Measurements from ENCODE around the gene SHMT2.

Gene SHMT2

GRCh38 chr12:57193706-57194245, 35.7 kb upstream of the SHMT2 start:
- TF ChIP-seq, protein P1, sequence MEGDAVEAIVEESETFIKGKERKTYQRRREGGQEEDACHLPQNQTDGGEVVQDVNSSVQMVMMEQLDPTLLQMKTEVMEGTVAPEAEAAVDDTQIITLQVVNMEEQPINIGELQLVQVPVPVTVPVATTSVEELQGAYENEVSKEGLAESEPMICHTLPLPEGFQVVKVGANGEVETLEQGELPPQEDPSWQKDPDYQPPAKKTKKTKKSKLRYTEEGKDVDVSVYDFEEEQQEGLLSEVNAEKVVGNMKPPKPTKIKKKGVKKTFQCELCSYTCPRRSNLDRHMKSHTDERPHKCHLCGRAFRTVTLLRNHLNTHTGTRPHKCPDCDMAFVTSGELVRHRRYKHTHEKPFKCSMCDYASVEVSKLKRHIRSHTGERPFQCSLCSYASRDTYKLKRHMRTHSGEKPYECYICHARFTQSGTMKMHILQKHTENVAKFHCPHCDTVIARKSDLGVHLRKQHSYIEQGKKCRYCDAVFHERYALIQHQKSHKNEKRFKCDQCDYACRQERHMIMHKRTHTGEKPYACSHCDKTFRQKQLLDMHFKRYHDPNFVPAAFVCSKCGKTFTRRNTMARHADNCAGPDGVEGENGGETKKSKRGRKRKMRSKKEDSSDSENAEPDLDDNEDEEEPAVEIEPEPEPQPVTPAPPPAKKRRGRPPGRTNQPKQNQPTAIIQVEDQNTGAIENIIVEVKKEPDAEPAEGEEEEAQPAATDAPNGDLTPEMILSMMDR (IDR thresholded peaks at IDR 0.05): no peak

GRCh38 chr12:57194253-57194652, 35.3 kb upstream of the SHMT2 start:
- TF ChIP-seq, protein P1 (IDR thresholded peaks at IDR 0.05): no peak

- TF ChIP-seq, protein P1 (IDR thresholded peaks at IDR 0.05): no peak
Measured at GRCh38 chr12:57195186-57195585, 34.3 kb upstream of the SHMT2 start.

DNA sequence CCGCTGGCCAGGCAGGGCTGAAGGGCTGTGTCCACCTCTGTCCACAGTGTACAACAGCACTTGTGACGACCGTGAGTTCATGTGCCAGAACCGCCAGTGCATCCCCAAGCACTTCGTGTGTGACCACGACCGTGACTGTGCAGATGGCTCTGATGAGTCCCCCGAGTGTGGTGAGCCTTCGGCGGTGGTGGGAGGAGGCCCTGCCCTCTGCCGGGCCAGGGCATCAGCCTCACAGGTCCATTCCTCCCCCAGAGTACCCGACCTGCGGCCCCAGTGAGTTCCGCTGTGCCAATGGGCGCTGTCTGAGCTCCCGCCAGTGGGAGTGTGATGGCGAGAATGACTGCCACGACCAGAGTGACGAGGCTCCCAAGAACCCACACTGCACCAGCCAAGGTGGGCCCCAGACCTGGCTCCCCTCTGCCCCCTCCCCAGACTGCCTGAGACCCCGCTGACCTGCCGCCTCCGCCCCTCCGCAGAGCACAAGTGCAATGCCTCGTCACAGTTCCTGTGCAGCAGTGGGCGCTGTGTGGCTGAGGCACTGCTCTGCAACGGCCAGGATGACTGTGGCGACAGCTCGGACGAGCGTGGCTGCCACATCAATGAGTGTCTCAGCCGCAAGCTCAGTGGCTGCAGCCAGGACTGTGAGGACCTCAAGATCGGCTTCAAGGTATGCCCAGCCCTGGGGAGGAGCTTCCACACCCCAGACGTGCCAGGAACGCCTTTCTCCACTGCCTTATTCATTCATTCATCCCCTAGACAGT, 33.7 kb upstream of the SHMT2 start:
- TF ChIP-seq, protein P1 (IDR thresholded peaks at IDR 0.05): no peak

GRCh38 chr12:57196439-57196838, 33.1 kb upstream of the SHMT2 start:
- TF ChIP-seq, protein P1 (IDR thresholded peaks at IDR 0.05): no peak

DNA sequence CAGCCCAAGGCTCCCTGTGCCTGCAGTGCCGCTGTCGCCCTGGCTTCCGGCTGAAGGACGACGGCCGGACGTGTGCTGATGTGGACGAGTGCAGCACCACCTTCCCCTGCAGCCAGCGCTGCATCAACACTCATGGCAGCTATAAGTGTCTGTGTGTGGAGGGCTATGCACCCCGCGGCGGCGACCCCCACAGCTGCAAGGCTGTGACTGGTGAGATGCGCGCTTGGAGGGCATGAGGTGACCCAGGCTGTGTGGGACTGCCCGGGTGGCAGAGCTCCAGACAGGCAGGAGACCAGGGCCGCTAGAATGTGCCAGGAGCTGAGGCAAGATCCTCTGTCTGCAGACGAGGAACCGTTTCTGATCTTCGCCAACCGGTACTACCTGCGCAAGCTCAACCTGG, 32.6 kb upstream of the SHMT2 start:
- TF ChIP-seq, protein P1 (IDR thresholded peaks at IDR 0.05): no peak

DNA sequence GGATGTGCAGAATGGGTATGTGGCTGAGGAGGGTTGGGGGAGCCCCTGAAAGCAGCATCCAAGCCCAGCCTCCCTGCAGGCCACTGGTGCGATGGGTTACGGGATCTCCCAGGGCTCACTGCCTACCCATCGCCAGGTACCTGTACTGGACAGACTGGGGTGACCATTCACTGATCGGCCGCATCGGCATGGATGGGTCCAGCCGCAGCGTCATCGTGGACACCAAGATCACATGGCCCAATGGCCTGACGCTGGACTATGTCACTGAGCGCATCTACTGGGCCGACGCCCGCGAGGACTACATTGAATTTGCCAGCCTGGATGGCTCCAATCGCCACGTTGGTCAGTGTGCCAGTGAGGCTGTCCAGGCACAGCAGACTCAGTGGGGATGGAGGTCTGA, 31.2 kb upstream of the SHMT2 start:
- TF ChIP-seq, protein P1 (IDR thresholded peaks at IDR 0.05): no peak
